B cell (primary cell): ENCODE measurements around the gene SNX17. TPM values are rescaled to one million over a fixed set of nuclear protein-coding genes. Genes with fewer than 3 reads are reported as not detected.
A peak's percentile ranks its signal among the peaks of the same experiment; 100 is the strongest.

Experiments
- ATAC-seq: fragments of 200-7000 bp; cut with Tn5 transposase; one replicate; pipeline ENCODE4 v1.10.0; 2021; ENCODE audit warnings: low read depth, mild to moderate bottlenecking, moderate number of reproducible peaks, moderate library complexity
- CTCF ChIA-PET: fragments of 350-600 bp; sonication (Branson Sonifier 250); formaldehyde crosslinking; loops from one replicate; lab custom pipeline; 2021; ENCODE audit warnings: antibody characterized with exemption, inconsistent platforms; lab: Charles Lee
- POLR2A ChIA-PET: fragments of 350-600 bp; sonication (Branson Sonifier 250); formaldehyde crosslinking; loops from one replicate; lab custom pipeline; 2021; ENCODE audit warnings: antibody characterized with exemption; lab: Charles Lee
- DNase-seq: peaks from one replicate; pipeline ENCODE4 v3.0.0; 2013
- H2AFZ ChIP-seq: 2 replicates; pipeline ENCODE4 v1.6.1; 2012; ENCODE audit warnings: mild to moderate bottlenecking, low read depth, low read length; ENCODE audit not compliant: insufficient read depth, poor library complexity, severe bottlenecking
- H3K27ac ChIP-seq, 2 donors: 1 replicate in 1 of 2; 2 replicates in 1 of 2; pipeline ENCODE4 v1.5.1; 2012 to 2013; ENCODE audit warnings: low read length in 2 of 2, mild to moderate bottlenecking in 2 of 2, moderate library complexity in 1 of 2
- H3K27me3 ChIP-seq, 4 experiments: fragments of 200-600 bp in 1 of 4; sonication (generic) in 1 of 4; replicated peaks in 1 of 4; 1 replicate in 2 of 4; 2 replicates in 2 of 4; pipeline versions ENCODE4 v1.6.1 to v1.7.0; 2013 to 2016; ENCODE audit warnings: low read length in 3 of 4, mild to moderate bottlenecking in 2 of 4, mixed read lengths in 1 of 4, moderate library complexity in 1 of 4; ENCODE audit not compliant: insufficient read depth in 4 of 4, control insufficient read depth in 3 of 4; ENCODE audit errors: control extremely low read depth in 1 of 4
- H3K36me3 ChIP-seq, 2 experiments: replicated peaks in 1 of 2; 1 replicate in 1 of 2; 2 replicates in 1 of 2; pipeline versions ENCODE4 v1.6.1 to v1.7.1; 2013; ENCODE audit warnings: low read length in 1 of 2; ENCODE audit not compliant: insufficient read depth in 2 of 2, control insufficient read depth in 1 of 2; ENCODE audit errors: control extremely low read depth in 1 of 2, extremely low read depth in 1 of 2
- H3K4me1 ChIP-seq, 2 donors: fragments of 200-600 bp in 1 of 2; sonication (generic) in 1 of 2; 1 replicate in 1 of 2; 2 replicates in 1 of 2; pipeline versions ENCODE4 v1.5.1 to v1.6.1; 2013 to 2017; ENCODE audit warnings: low read length in 2 of 2; ENCODE audit not compliant: control insufficient read depth in 2 of 2, insufficient read depth in 2 of 2
- H3K4me2 ChIP-seq: replicated peaks from 2 replicates; pipeline ENCODE3; 2012; ENCODE audit warnings: mild to moderate bottlenecking, low read depth, low read length; ENCODE audit not compliant: poor library complexity, severe bottlenecking
- H3K4me3 ChIP-seq, 5 experiments: fragments of 200-600 bp in 1 of 5; sonication (generic) in 1 of 5; 1 replicate in 3 of 5; 2 replicates in 2 of 5; pipeline versions ENCODE4 v1.5.1 to v1.7.0; 2011 to 2016; ENCODE audit warnings: low read length in 4 of 5, mild to moderate bottlenecking in 4 of 5, low read depth in 2 of 5, control low read depth in 1 of 5, moderate library complexity in 1 of 5; ENCODE audit not compliant: insufficient read depth in 1 of 5; ENCODE audit errors: control extremely low read depth in 1 of 5, extremely low read depth in 1 of 5
- H3K79me2 ChIP-seq: fragments of 200-600 bp; sonication (generic); one replicate; pipeline ENCODE4 v1.6.0; 2016; ENCODE audit warnings: low read length; ENCODE audit not compliant: control insufficient read depth, insufficient read depth
- H3K9ac ChIP-seq: fragments of 200-600 bp; sonication (generic); 2 replicates; pipeline ENCODE4 v1.6.1; 2017; ENCODE audit warnings: mild to moderate bottlenecking, low read length, moderate library complexity
- H3K9me3 ChIP-seq, 3 donors: one replicate each; pipeline versions ENCODE4 v1.6.1 to v1.7.1; 2013; ENCODE audit warnings: low read length in 2 of 3; ENCODE audit not compliant: control insufficient read depth in 2 of 3, insufficient read depth in 1 of 3; ENCODE audit errors: control extremely low read depth in 1 of 3
- H4K20me1 ChIP-seq: 2 replicates; pipeline ENCODE4 v1.6.0; 2012; ENCODE audit warnings: mild to moderate bottlenecking, low read length; ENCODE audit not compliant: insufficient read depth, control insufficient read depth, poor library complexity, severe bottlenecking
- H3K27ac Mint-ChIP-seq: one replicate; pipeline ENCODE4 v1.8.0; 2021; ENCODE audit warnings: mixed read lengths
- H3K27me3 Mint-ChIP-seq: one replicate; pipeline ENCODE4 v1.8.0; 2021; ENCODE audit warnings: mixed read lengths
- H3K4me1 Mint-ChIP-seq: one replicate; pipeline ENCODE4 v1.8.0; 2021; ENCODE audit warnings: mixed read lengths
- H3K4me3 Mint-ChIP-seq: one replicate; pipeline ENCODE4 v1.8.0; 2021; ENCODE audit warnings: mixed read lengths
- H3K9me3 Mint-ChIP-seq: one replicate; pipeline ENCODE4 v1.8.0; 2022; ENCODE audit warnings: mixed read lengths; ENCODE audit not compliant: insufficient read depth
- CTCF ChIP-seq: fragments of 200-600 bp; IDR thresholded peaks from one replicate; pipeline ENCODE4 v1.8.0; 2022; ENCODE audit warnings: antibody characterized with exemption, mild to moderate bottlenecking
- EZH2 ChIP-seq: IDR thresholded peaks from 2 replicates; pipeline ENCODE4 v1.6.1; 2012; ENCODE audit warnings: borderline replicate concordance, low read depth, mild to moderate bottlenecking, moderate library complexity, low read length; ENCODE audit not compliant: insufficient read depth, poor library complexity, severe bottlenecking
- WGBS: methylation state at CpG from one replicate; pipeline ENCODE4 v1.1.5; 2013; ENCODE audit warnings: missing lambda C conversion rate; ENCODE audit not compliant: insufficient coverage; 5-methylcytosine and 5-hydroxymethylcytosine counted together
- intact Hi-C: fragments of 100-400 bp; cut with micrococcal nuclease; formaldehyde crosslinking; loops from one replicate; pipeline ENCODE4 v1.10.0; 2022
- polyA plus RNA-seq: library from polyadenylated mRNA; depleted of rRNA; stranded (reverse); fragments of >200 nt; gene quantifications from 2 replicates; pipeline ENCODE4 v1.2.3, GENCODE V29; 2012
- total RNA-seq, 2 donors: library from RNA; stranded (reverse); fragments of 120-200 nt in 1 of 2; gene quantifications; 1 replicate in 1 of 2; 2 replicates in 1 of 2; pipeline versions ENCODE4 v1.2.3 to v1.2.4, GENCODE V29; 2013 to 2022

Gene SNX17
- total and polyA plus RNA-seq, 2 donors (not counting 1 experiment from before 2014, with no cell fraction given): 103 to 158 TPM

- peak overlapping the region; percentile 94 for H3K4me3 Mint-ChIP-seq
- peaks cover 38% of the 10 kb centered on the region for H4K20me1 ChIP-seq
- WGBS: 2% methylated on average over 31 of the region's 35 CpGs
- ChIA-PET POLR2A (interaction anchor here (0.6 to 2.6 kb wide), 6 partner anchors 9 to 168 kb away, joined by 3 to 36 read pairs (median 5); partner anchors contain the start of genes ATRAID, EIF2B4, GTF3C2 and MPV17), CTCF (interaction anchor here (0.9 to 2.4 kb wide), 6 partner anchors 9 to 100 kb away, joined by 3 to 12 read pairs (median 6); partner anchors contain the start of genes NRBP1, PPM1G and SNX17)
- H2AFZ ChIP-seq: peak overlapping the region; percentile 92
- H3K9ac ChIP-seq: peak overlapping the region; percentile 78
- peak overlapping the region; percentile 40 to 66 (median 63) for H3K4me3 ChIP-seq
- H3K9me3 Mint-ChIP-seq: no peaks in the 10 kb centered on the region
- H3K9me3 ChIP-seq: no peaks in the 10 kb centered on the region
- H3K27ac Mint-ChIP-seq: peak overlapping the region; percentile 66
- DNase-seq (no peak), ATAC-seq (peak; percentile 48)
- no peaks in the 10 kb centered on the region for H3K27me3 ChIP-seq
- peaks cover 53% of the 10 kb centered on the region for H3K79me2 ChIP-seq
- peak overlapping the region; percentile 88 for H3K4me2 ChIP-seq
- peaks cover 16 to 20% of the 10 kb centered on the region in 2 donors for H3K4me1 ChIP-seq
- no peaks in the 10 kb centered on the region for H3K27me3 Mint-ChIP-seq
- peaks cover 30% of the 10 kb centered on the region for H3K4me1 Mint-ChIP-seq
- intact Hi-C loops: loop anchor here (1.0 to 2.0 kb wide), 7 partner anchors 10 to 249 kb away; partner anchors contain the start of genes CCDC121, EIF2B4, GPN1 and GTF3C2
- peaks cover 7 to 61% of the 10 kb centered on the region in 2 experiments for H3K36me3 ChIP-seq
- peak overlapping the region; percentile 53 to 94 for H3K27ac ChIP-seq
- TF ChIP-seq EZH2: no peak
- TF ChIP-seq CTCF: no peak
These were observed 9.6 kb downstream of the SNX17 start for GRCh38 chr2:27379836-27380625.
